GM10248 (cell line): ENCODE data around the gene FADS6.

Experiments
- CTCF ChIA-PET: fragments of 300-600 bp; sonication (Branson Sonifier 250); formaldehyde crosslinking; extraction: SDS; loops from one replicate; lab custom pipeline; 2021; ENCODE audit warnings: antibody characterized with exemption; lab: Yijun Ruan, JAX
- POLR2A ChIA-PET: fragments of 350-650 bp; sonication (Branson Sonifier 250); formaldehyde crosslinking; extraction: SDS; loops from one replicate; lab custom pipeline; 2020; ENCODE audit warnings: antibody characterized with exemption; lab: Yijun Ruan, JAX
- DNase-seq: peaks from one replicate; pipeline ENCODE4 v3.0.0; 2012; ENCODE audit errors: extremely low spot score
- TF ChIP-seq, protein P1 (sequence below): IDR thresholded peaks from 2 replicates; pipeline ENCODE4 v1.5.1; 2012; ENCODE audit warnings: mild to moderate bottlenecking, low read depth; ENCODE audit errors: extremely low read depth, missing control alignments, control extremely low read depth

Gene FADS6

DNA sequence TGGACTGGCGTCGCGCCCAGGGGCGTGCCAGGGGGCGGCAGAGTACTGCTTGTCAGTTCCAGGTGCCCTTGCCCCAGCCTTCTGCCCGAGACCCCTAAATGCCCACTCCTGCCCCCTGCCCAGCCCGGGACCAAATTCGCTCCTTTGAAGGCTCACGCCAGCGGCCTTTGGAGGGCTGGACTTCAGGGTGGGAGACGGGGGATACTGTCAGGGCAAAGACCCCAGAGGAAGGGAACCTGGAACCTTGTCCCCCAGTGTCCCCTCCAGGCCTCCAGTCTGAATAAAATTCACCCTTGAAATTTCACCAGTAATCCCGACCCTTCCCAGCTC is 43.0 kb upstream of the FADS6 start:
- POLR2A ChIA-PET = no interaction called here
- TF ChIP-seq, protein P1, sequence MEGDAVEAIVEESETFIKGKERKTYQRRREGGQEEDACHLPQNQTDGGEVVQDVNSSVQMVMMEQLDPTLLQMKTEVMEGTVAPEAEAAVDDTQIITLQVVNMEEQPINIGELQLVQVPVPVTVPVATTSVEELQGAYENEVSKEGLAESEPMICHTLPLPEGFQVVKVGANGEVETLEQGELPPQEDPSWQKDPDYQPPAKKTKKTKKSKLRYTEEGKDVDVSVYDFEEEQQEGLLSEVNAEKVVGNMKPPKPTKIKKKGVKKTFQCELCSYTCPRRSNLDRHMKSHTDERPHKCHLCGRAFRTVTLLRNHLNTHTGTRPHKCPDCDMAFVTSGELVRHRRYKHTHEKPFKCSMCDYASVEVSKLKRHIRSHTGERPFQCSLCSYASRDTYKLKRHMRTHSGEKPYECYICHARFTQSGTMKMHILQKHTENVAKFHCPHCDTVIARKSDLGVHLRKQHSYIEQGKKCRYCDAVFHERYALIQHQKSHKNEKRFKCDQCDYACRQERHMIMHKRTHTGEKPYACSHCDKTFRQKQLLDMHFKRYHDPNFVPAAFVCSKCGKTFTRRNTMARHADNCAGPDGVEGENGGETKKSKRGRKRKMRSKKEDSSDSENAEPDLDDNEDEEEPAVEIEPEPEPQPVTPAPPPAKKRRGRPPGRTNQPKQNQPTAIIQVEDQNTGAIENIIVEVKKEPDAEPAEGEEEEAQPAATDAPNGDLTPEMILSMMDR = no peak
- no peak for DNase-seq
- CTCF ChIA-PET = interaction anchor here (1.3 to 4.4 kb wide), 2 partner anchors 21 to 199 kb away, joined by 3 to 24 read pairs; no protein-coding TSS in a partner anchor

DNA sequence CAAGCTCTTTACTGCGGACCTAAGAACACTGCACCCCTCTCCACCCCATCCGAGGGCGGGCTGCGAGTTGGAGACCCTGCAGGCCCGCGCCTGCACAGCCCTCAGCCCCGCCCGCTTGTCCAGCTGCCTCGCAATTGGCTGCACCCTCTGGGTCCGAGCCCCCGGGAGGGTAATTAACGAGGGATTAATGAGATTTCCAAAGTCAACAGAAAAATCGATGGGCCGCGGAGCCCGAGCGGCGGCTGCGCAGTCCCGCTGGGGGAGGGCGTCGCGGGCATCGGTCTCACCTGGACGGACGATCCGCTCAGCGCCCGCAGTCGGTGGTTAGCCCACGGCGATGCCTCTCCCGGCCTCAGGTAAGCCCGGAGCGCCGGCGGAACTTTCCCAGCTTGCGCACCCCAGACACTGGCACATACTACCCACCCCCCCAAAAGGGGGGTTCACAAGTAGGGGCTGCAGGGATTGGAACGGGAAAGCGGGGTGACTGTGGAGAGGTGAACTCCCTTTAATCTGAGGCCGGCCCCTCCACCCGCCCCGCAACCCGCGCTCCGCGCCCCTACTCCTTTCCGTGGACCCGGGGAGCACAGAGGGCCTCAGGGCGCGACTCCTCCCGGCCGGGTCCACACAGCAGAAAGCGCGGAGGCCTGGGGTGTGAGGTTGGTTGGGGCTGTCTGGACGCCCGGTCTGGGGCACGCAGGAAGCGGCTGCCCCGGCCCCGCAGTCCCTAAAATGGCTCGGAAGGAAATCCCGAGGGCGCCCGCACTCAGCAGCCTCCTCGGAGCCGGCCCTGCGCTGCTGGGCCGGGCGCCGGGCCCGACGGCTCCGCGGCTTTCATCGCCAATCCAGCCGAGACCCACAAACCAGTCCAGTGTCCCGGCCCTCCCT is 42.4 kb upstream of the FADS6 start, which contains the start of gene OTOP3:
Gene OTOP3 (plus strand): TSS at position 314 of the 885 bp plus-strand sequence. CDS start 24 bp downstream, at position 338.
- CTCF ChIA-PET = interaction anchor here (1.0 to 17.8 kb wide), 3 partner anchors 9 to 23 kb away, joined by 4 to 390 read pairs (median 24); no protein-coding TSS in a partner anchor
- DNase-seq = no peak
- POLR2A ChIA-PET = no interaction called here
- TF ChIP-seq, protein P1 = no peak

DNA sequence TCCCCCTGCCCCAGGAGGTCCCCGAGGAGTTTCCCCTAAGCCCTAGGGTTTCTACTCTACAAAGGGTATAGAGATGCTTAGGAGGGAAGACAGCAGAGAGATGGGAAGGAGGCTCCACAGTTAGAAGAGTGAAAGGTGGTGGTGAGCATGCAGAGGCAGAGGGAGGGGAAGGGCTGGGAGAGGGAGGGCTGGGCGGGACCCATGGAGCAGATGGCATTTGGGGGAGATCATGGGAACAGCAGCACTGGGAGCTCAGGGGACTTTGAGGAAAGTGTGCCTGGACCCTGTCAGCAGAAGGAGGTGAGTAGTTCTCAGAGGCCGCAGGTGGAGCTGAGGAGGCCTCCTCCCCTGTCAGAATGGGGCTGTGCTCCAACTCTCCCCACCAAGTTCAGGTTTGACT is 41.6 kb upstream of the FADS6 start:
- DNase-seq = no peak

DNA sequence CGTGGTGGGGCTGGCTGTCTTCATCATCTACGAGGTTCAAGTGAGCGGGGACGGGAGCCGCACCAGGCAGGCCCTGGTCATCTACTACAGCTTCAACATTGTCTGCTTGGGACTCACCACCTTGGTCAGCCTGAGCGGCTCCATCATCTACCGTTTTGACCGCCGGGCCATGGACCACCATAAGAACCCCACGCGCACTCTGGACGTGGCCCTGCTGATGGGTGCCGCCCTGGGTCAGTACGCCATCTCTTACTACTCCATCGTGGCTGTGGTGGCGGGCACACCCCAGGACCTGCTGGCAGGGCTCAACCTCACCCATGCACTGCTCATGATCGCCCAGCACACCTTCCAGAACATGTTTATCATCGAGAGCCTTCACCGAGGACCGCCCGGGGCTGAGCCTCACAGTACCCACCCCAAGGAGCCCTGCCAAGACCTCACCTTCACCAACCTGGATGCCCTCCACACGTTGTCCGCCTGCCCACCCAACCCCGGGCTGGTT is 37.2 kb upstream of the FADS6 start:
- TF ChIP-seq, protein P1 = no peak
- POLR2A ChIA-PET = no interaction called here
- CTCF ChIA-PET = interaction anchor here (1.2 to 17.8 kb wide), 2 partner anchors 9 to 28 kb away, joined by 5 to 390 read pairs; no protein-coding TSS in a partner anchor
- no peak for DNase-seq

More for the DNA sequence above, 41.6 kb upstream of the FADS6 start:
- ChIA-PET CTCF (interaction anchor here (1.0 to 17.8 kb wide), 2 partner anchors 10 to 24 kb away, joined by 4 to 390 read pairs; no protein-coding TSS in a partner anchor), POLR2A (no interaction called here)
- TF ChIP-seq, protein P1 = no peak

DNA sequence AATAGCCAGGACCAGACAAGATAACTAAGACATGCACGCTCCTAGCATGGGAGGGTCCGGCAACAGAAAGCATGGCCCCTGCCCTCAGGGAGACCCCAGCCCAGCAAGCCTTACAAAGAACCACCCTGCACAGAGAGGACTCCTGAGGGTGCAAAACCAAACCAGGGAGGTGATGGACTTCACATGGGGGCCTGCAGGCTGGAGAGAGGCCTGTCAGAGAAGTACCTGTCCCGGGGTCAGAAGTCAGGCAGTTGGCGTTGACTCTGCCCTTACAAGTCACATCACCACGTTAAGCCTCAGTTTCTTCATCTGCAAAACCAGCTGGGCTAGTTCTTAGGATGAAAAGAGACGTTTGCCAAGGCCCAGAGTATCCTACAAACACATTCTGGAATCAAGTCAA is 35.4 kb upstream of the FADS6 start:
- POLR2A ChIA-PET = no interaction called here
- no peak for DNase-seq

DNA sequence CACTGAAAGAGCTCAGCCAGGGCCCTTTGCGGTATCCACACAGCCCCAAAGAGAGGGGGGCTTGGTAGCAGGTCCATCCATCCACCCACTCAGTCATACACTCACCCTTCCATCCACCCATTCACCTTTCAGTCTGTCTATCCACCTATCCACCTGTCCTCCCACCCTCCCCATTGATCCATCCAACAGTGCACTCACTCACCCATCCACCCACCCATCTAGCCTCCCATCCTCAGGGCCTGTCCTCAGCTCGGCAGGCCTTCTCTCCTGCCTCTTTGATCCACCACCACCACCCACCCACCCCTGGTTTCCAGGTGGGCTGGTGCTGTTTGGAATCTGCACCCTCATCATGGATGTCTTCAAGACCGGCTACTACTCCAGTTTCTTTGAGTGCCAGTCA is 31.8 kb upstream of the FADS6 start:
- TF ChIP-seq, protein P1 = no peak
- POLR2A ChIA-PET = interaction anchor here (0.6 kb wide), 1 partner anchor 34 kb away, joined by 6 read pairs; no protein-coding TSS in a partner anchor
- CTCF ChIA-PET = interaction anchor here (0.9 to 17.8 kb wide), 5 partner anchors 8 to 249 kb away, joined by 3 to 390 read pairs (median 6); no protein-coding TSS in a partner anchor
- no peak for DNase-seq

More for the DNA sequence above, 35.4 kb upstream of the FADS6 start:
- TF ChIP-seq, protein P1 = no peak
- CTCF ChIA-PET = interaction anchor here (1.4 to 17.8 kb wide), 2 partner anchors 30 to 311 kb away, joined by 3 to 390 read pairs; no protein-coding TSS in a partner anchor
